ENCODE data around the gene AQP4.

- no peak for TF ChIP-seq ZSCAN20 (CRISPR knock-in tag; IDR thresholded peaks at IDR 0.05; ENCODE audit: borderline replicate concordance)
- TF ChIP-seq CTCF (CRISPR knock-in tag; IDR thresholded peaks at IDR 0.05), result no peak
- no peak for TF ChIP-seq ZNF580 (CRISPR knock-in tag; IDR thresholded peaks at IDR 0.05; ENCODE audit: borderline replicate concordance, low read depth)
- TF ChIP-seq EZH2 (conservative IDR thresholded peaks at IDR 0.05; ENCODE audit: low read depth, low read length), result no peak
- TF ChIP-seq PHB2 (IDR thresholded peaks at IDR 0.05; ENCODE audit: partially characterized antibody), result no peak
- no peak for TF ChIP-seq NFE2L2 (IDR thresholded peaks at IDR 0.05; ENCODE audit: low read length)
- TF ChIP-seq SMARCE1 (IDR thresholded peaks at IDR 0.05; ENCODE audit: borderline replicate concordance), result no peak
- TF ChIP-seq RFXANK (CRISPR knock-in tag; IDR thresholded peaks at IDR 0.05), result no peak
- TF ChIP-seq MYNN (CRISPR knock-in tag; IDR thresholded peaks at IDR 0.05; ENCODE audit: low read depth), result no peak
- TF ChIP-seq POLR2A (IDR thresholded peaks at IDR 0.05; ENCODE audit: insufficient read depth in 1 of 2, low read depth in 2 of 2, low read length in 2 of 2), result no peak
- TF ChIP-seq HDAC2 (CRISPR knock-in tag; IDR thresholded peaks at IDR 0.05), result no peak
- TF ChIP-seq ZNF512B (CRISPR knock-in tag; IDR thresholded peaks at IDR 0.05; ENCODE audit: borderline replicate concordance), result no peak
- no peak for TF ChIP-seq TFE3 (CRISPR knock-in tag; IDR thresholded peaks at IDR 0.05)
- TF ChIP-seq MAX (IDR thresholded peaks at IDR 0.05), result no peak
Observed at GRCh38 chr18:26894426-26894825, 28.9 kb upstream of the AQP4 start.

All from HepG2 (cell line).